ENCODE measurements around the gene CPA3.

- TF ChIP-seq EZH2 (IDR thresholded peaks at IDR 0.05; ENCODE audit: borderline replicate concordance) = no peak
- no peak for TF ChIP-seq CTCF (IDR thresholded peaks at IDR 0.05; ENCODE audit: poor library complexity)
Measured at GRCh38 chr3:148847351-148847750, 17.7 kb upstream of the CPA3 start.
